NCI-H1436 (cell line): ENCODE measurements around the gene GOSR1.
"Not testable (repeated sequence)": the region's sequence is repeated elsewhere in the genome, so short reads cannot be mapped to it uniquely, and the experiment has no call there.

Experiments used
- DNase-seq: peaks from one replicate; lab custom pipeline; 2025; lab: John Stamatoyannopoulos, UW

Gene GOSR1

GRCh38 chr17:30563131-30563904 is 86.1 kb downstream of the GOSR1 start:
- not testable (repeated sequence) for DNase-seq

GRCh38 chr17:30563905-30564390 is 86.7 kb downstream of the GOSR1 start:
- not testable (repeated sequence) for DNase-seq

- not testable (repeated sequence) for DNase-seq
These were observed 87.3 kb downstream of the GOSR1 start for GRCh38 chr17:30564422-30565072.

GRCh38 chr17:30565073-30565935 is 88.1 kb downstream of the GOSR1 start:
- DNase-seq: no peak

- DNase-seq: not testable (repeated sequence)
These were observed 88.9 kb downstream of the GOSR1 start for GRCh38 chr17:30566104-30566503.

GRCh38 chr17:30566516-30567225 is 89.5 kb downstream of the GOSR1 start:
- not testable (repeated sequence) for DNase-seq

- no peak for DNase-seq
These were observed 90.3 kb downstream of the GOSR1 start for GRCh38 chr17:30567231-30568116.

GRCh38 chr17:30568117-30568430 is 90.9 kb downstream of the GOSR1 start:
- DNase-seq: no peak

GRCh38 chr17:30569531-30570175 is 92.4 kb downstream of the GOSR1 start:
- DNase-seq: not testable (repeated sequence)

- DNase-seq: no peak
These were observed 93.0 kb downstream of the GOSR1 start for GRCh38 chr17:30570191-30570590.

- no peak for DNase-seq
These were observed 93.5 kb downstream of the GOSR1 start for GRCh38 chr17:30570596-30571265.

- DNase-seq: not testable (repeated sequence)
These were observed 94.2 kb downstream of the GOSR1 start for GRCh38 chr17:30571404-30571803.

GRCh38 chr17:30571921-30572320 is 94.7 kb downstream of the GOSR1 start:
- DNase-seq: no peak

GRCh38 chr17:30572651-30573554 is 95.7 kb downstream of the GOSR1 start:
- DNase-seq: not testable (repeated sequence)

- DNase-seq: no peak
These were observed 96.5 kb downstream of the GOSR1 start for GRCh38 chr17:30573603-30574175.

GRCh38 chr17:30574309-30574708 is 97.1 kb downstream of the GOSR1 start:
- DNase-seq: not testable (repeated sequence)

GRCh38 chr17:30574806-30575205 is 97.6 kb downstream of the GOSR1 start:
- not testable (repeated sequence) for DNase-seq

- DNase-seq: not testable (repeated sequence)
These were observed 98.6 kb downstream of the GOSR1 start for GRCh38 chr17:30575648-30576325.
